Neural cell (in vitro differentiated cells): ENCODE results near the gene CD58.

Source experiments
- EP300 ChIP-seq: fragments of 450-650 bp; conservative IDR thresholded peaks from 2 replicates; pipeline ENCODE4 v1.6.1; 2014; ENCODE audit warnings: antibody characterized with exemption, mild to moderate bottlenecking, moderate library complexity; ENCODE audit not compliant: poor library complexity, severe bottlenecking
- MXI1 ChIP-seq: fragments of 450-650 bp; conservative IDR thresholded peaks from 2 replicates; pipeline ENCODE4 v1.6.1; 2014; ENCODE audit warnings: antibody characterized with exemption, mild to moderate bottlenecking; ENCODE audit not compliant: poor library complexity, severe bottlenecking
- POLR2AphosphoS5 ChIP-seq: IDR thresholded peaks from 2 replicates; pipeline ENCODE4 v1.6.1; 2012
- SMC3 ChIP-seq: fragments of 450-650 bp; conservative IDR thresholded peaks from 2 replicates; pipeline ENCODE4 v1.6.1; 2014; ENCODE audit warnings: antibody characterized with exemption, mild to moderate bottlenecking, moderate library complexity; ENCODE audit not compliant: poor library complexity
- TF ChIP-seq, protein P1 (sequence below): fragments of 450-650 bp; IDR thresholded peaks from 2 replicates; pipeline ENCODE4 v1.5.1; 2014; ENCODE audit warnings: antibody characterized with exemption, mild to moderate bottlenecking, moderate library complexity; ENCODE audit not compliant: poor library complexity, severe bottlenecking

DNA sequence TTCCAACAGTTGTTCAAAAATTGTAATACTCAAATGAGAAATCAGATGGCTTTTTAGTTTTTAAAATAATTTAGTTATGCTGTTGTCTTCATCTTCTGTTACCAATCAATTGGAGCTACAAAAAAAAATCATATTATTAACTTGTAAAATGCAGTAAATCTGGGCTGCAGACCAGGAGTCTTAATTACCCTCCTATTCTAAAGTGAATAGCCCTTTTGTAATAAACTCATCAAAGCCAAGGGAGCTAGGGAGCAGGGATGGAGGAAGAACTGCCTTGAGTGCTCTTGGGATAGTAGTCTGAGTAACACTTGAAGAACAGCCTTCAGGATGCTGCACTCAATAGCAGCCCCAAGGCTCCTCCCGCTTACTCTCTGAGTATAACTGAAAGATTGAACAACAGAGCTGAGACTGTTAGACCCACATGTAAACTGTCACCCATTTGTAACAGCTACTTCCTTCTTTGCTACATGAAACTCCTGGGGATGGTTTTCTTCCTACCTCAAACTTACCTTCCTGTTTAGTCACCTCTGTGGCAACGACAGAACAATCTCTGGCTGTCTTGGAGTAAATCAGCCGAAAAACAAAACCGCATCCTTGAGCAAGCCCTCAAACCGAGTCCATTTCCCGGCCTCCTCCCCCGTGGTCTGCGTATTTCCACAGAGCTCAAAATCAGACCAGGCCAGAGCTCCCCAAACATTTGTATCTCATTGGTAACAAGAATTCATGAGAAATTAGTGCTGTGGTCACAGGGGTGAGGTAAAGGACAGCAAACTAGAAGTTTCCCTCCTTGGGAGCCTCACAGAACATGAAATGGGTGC, 55.9 kb downstream of the CD58 start:
- TF ChIP-seq MXI1 (no peak), SMC3 (no peak), EP300 (no peak), POLR2AphosphoS5 (no peak)
- TF ChIP-seq, protein P1, sequence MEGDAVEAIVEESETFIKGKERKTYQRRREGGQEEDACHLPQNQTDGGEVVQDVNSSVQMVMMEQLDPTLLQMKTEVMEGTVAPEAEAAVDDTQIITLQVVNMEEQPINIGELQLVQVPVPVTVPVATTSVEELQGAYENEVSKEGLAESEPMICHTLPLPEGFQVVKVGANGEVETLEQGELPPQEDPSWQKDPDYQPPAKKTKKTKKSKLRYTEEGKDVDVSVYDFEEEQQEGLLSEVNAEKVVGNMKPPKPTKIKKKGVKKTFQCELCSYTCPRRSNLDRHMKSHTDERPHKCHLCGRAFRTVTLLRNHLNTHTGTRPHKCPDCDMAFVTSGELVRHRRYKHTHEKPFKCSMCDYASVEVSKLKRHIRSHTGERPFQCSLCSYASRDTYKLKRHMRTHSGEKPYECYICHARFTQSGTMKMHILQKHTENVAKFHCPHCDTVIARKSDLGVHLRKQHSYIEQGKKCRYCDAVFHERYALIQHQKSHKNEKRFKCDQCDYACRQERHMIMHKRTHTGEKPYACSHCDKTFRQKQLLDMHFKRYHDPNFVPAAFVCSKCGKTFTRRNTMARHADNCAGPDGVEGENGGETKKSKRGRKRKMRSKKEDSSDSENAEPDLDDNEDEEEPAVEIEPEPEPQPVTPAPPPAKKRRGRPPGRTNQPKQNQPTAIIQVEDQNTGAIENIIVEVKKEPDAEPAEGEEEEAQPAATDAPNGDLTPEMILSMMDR, result no peak
